Hematopoietic multipotent progenitor cell treated with erythropoietin and hydrocortisone succinate and interleukin-3 and kit ligand, for 17 days (in vitro differentiated cells): ENCODE measurements around the gene PRDM16.

Experiments used
- DNase-seq: peaks from one replicate; pipeline ENCODE4 v3.0.0-alpha.2; 2015; ENCODE audit warnings: low spot score

PRDM16 gene

GRCh38 chr1:3398396-3399140 is 329.6 kb downstream of the PRDM16 start:
- DNase-seq, result no peak

- no peak for DNase-seq
Measured at GRCh38 chr1:3399732-3400131, 330.7 kb downstream of the PRDM16 start.

GRCh38 chr1:3401585-3402257 is 332.7 kb downstream of the PRDM16 start:
- no peak for DNase-seq

GRCh38 chr1:3402258-3403010 is 333.4 kb downstream of the PRDM16 start:
- DNase-seq, result no peak

GRCh38 chr1:3403011-3403345 is 334.0 kb downstream of the PRDM16 start:
- no peak for DNase-seq

GRCh38 chr1:3403388-3404231 is 334.6 kb downstream of the PRDM16 start:
- no peak for DNase-seq

- DNase-seq, result no peak
Measured at GRCh38 chr1:3404301-3404700, 335.3 kb downstream of the PRDM16 start.

- no peak for DNase-seq
Measured at GRCh38 chr1:3404801-3405200, 335.8 kb downstream of the PRDM16 start.

- DNase-seq, result no peak
Measured at GRCh38 chr1:3405491-3405890, 336.5 kb downstream of the PRDM16 start.

GRCh38 chr1:3405974-3406867 is 337.2 kb downstream of the PRDM16 start:
- DNase-seq, result no peak

- DNase-seq, result no peak
Measured at GRCh38 chr1:3407021-3407420, 338.0 kb downstream of the PRDM16 start.

- no peak for DNase-seq
Measured at GRCh38 chr1:3408751-3409266, 339.8 kb downstream of the PRDM16 start.

- no peak for DNase-seq
Measured at GRCh38 chr1:3409366-3410141, 340.6 kb downstream of the PRDM16 start.

- DNase-seq, result no peak
Measured at GRCh38 chr1:3410142-3410925, 341.3 kb downstream of the PRDM16 start.

GRCh38 chr1:3411806-3412205 is 342.8 kb downstream of the PRDM16 start:
- no peak for DNase-seq

GRCh38 chr1:3412376-3412775 is 343.4 kb downstream of the PRDM16 start:
- DNase-seq, result no peak

- no peak for DNase-seq
Measured at GRCh38 chr1:3413975-3414710, 345.1 kb downstream of the PRDM16 start.

GRCh38 chr1:3415260-3416090 is 346.5 kb downstream of the PRDM16 start:
- DNase-seq, result no peak
